Prostate gland (tissue), 1 donor: ENCODE measurements around the gene ADARB1.

ENCODE experiments used
- POLR2A ChIP-seq: fragments of 450-650 bp; IDR thresholded peaks from one replicate; pipeline ENCODE4 v1.6.1; 2016; ENCODE audit warnings: antibody characterized with exemption, mild to moderate bottlenecking
- POLR2AphosphoS5 ChIP-seq: sonication (generic); formaldehyde crosslinking; IDR thresholded peaks from one replicate; pipeline ENCODE4 v1.6.1; 2017; ENCODE audit warnings: antibody characterized with exemption

GRCh38 chr21:45060089-45060488 is 14.3 kb upstream of the ADARB1 start:
- TF ChIP-seq POLR2A (no peak), POLR2AphosphoS5 (no peak)
